Epithelial cell of esophagus (primary cell): ENCODE measurements around the gene TBRG4.

Experiments
- DNase-seq: peaks from one replicate; pipeline ENCODE4 v3.0.0; 2010; ENCODE audit warnings: low read depth
- H3K4me3 ChIP-seq: 2 replicates; pipeline ENCODE4 v1.5.1; 2011; ENCODE audit warnings: mild to moderate bottlenecking, low read length, control low read depth
- TF ChIP-seq, protein P1 (sequence below): IDR thresholded peaks from 2 replicates; pipeline ENCODE4 v1.5.1; 2011; ENCODE audit warnings: low read depth, mild to moderate bottlenecking, low read length, control low read depth, inconsistent platforms; ENCODE audit not compliant: insufficient read depth; ENCODE audit errors: missing control alignments

Gene TBRG4

DNA sequence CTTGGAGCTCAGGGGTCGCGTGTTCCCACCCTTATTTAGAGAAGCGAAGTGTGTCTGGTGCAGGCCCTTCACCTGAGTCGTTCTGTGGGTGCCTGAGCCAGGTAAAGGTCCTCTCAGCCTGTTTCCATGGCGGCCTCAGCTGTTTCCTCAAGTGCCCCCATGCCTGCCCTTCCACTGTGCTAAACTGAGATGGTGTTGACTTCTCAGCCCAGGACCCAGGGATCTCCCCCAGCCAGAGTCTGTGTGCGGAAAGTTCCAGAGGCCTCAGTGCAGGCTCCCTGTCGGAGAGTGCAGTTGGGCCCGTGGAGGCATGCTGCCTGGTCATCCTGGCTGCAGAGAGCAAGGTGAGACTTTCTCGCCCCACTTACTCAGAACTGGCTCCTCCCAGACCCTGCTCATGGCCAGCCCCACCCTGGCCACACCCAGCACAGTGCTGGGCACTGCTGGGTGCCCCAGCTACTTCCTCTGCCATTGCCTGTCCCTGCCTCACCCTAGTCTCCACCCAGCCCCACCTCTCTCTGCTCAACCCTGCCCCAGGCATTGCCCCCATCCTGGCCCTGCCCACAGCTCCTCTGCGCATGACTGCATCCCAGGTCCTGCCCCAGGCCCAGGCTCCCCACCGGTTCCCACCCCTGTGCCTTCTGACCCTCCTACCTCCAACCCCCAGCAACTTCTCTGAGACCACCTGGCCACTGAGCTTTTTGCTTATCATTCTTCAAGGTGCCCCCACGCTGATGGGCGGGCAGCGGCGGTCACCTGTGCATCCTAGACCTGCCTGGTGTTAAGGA, 43.1 kb downstream of the TBRG4 start:
- DNase-seq = no peak
- no peak overlapping the region for H3K4me3 ChIP-seq
- TF ChIP-seq, protein P1, sequence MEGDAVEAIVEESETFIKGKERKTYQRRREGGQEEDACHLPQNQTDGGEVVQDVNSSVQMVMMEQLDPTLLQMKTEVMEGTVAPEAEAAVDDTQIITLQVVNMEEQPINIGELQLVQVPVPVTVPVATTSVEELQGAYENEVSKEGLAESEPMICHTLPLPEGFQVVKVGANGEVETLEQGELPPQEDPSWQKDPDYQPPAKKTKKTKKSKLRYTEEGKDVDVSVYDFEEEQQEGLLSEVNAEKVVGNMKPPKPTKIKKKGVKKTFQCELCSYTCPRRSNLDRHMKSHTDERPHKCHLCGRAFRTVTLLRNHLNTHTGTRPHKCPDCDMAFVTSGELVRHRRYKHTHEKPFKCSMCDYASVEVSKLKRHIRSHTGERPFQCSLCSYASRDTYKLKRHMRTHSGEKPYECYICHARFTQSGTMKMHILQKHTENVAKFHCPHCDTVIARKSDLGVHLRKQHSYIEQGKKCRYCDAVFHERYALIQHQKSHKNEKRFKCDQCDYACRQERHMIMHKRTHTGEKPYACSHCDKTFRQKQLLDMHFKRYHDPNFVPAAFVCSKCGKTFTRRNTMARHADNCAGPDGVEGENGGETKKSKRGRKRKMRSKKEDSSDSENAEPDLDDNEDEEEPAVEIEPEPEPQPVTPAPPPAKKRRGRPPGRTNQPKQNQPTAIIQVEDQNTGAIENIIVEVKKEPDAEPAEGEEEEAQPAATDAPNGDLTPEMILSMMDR = no peak

DNA sequence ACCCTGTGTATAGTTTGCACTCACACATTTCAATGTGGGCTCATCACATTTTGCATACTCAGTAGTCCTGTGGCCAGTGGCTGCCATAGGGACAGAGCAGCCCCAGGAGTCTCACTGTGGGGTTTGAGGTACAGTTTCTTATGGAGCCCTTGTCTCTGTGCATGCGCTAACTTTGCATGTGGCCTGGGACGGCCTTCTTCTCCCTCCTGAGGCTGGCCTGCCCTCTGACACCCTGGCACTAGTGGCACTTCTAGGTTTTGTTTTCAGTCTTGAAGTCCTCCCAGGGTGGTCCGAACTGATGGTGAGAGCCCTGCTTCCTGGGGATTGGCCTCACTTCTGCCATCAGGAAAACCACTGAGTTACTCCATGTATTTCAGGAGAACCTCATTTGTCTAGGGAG, 43.9 kb downstream of the TBRG4 start:
- TF ChIP-seq, protein P1 = no peak
- H3K4me3 ChIP-seq = no peak overlapping the region
- no peak for DNase-seq

DNA sequence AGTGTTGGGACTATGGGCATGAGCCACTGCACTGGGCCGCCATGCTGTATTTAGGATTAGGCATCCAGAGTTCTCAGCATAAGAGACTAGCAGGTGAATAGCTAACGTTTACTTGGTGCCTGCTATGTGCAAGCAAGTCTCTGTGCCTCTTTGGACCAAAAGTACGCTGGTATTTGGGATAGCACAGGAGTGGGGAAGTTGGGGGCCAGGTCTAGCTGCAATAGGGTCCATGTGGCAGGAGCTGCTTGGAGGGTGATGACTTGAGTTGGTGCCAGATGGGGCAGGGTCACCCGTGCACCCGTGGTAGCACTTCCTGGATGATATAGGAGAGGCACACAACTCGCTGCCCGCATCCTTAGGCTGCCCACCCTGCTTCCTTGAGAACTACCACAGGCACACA, 45.1 kb downstream of the TBRG4 start:
- no peak overlapping the region for H3K4me3 ChIP-seq
- TF ChIP-seq, protein P1 = no peak
- no peak for DNase-seq

DNA sequence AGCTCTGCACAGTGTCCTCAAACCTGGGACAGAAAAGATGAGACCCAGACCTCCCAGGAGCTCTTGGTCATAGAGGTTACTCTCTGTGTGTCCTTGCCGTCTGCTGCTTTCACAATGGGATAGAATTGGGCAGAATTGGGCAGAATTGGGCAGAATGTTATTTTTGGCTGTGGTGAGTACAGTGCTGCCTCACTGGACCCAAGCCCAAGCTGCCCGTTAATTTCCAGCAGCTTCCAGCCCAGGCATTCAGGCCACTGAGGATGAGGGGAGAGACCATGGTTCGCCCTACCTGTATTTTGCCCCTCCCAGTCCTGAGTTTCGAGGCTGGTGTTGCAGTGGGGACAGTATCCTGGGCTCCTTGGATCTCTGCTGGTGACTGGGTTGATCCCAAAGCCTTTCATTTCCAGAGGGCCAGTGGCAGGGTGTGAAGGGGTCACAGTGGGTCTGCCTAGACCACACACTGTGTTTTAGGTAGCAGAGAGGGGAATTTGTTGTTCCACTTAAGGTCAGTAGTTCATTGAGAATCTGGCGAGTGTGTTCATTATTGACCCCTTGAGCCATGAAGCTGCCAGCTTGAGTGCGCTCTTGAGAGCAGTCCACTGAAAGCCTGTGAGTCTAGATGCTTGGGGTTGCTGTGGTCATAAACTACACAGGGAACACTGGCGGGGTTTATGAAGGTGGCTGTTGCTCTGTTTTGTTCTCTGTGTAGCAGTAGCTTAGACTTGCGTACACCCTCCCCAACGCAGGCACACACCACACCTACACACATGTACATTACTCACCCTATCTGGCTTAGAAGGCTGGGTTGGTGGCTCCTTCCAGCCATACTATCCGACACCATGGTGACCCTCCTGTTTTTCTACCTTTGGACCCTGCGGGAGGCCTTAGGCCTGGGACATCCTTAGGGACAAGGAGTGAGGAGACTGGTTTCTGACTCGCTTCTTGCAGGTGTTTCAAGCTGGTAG, 46.2 kb downstream of the TBRG4 start:
- TF ChIP-seq, protein P1 = no peak
- no peak for DNase-seq

DNA sequence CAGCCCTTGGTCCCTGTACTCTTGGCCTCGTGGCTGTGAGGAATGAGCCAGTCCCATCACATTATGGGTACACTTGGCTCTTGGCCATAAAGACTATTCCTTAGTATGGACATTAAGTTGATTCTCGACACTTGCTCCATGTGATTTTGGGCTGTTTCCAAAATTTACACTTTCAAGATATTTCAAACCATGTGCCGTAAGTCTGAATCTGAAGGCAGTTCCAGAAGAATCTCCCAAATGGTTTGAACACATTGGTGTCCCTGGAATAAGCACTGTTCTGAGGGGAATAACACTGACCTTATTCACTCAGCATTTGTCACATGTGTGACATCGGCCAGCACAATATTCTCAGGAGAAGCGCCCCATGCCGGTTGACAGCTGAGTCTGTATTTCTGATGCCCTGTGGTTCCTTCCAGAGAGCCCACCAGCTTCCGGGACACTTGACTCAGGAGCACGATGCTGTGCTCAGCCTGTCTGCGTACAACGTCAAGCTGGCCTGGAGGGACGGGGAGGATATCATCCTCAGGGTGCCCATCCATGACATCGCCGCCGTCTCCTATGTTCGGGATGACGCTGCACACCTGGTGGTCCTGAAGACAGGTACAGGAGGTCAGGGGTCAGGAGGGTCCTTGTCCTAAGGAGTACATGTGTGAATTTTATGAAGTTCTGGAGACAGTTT, 47.3 kb downstream of the TBRG4 start:
- H3K4me3 ChIP-seq = no peak overlapping the region
- TF ChIP-seq, protein P1 = no peak
- no peak for DNase-seq

More for the DNA sequence above, 46.2 kb downstream of the TBRG4 start:
- no peak overlapping the region for H3K4me3 ChIP-seq

DNA sequence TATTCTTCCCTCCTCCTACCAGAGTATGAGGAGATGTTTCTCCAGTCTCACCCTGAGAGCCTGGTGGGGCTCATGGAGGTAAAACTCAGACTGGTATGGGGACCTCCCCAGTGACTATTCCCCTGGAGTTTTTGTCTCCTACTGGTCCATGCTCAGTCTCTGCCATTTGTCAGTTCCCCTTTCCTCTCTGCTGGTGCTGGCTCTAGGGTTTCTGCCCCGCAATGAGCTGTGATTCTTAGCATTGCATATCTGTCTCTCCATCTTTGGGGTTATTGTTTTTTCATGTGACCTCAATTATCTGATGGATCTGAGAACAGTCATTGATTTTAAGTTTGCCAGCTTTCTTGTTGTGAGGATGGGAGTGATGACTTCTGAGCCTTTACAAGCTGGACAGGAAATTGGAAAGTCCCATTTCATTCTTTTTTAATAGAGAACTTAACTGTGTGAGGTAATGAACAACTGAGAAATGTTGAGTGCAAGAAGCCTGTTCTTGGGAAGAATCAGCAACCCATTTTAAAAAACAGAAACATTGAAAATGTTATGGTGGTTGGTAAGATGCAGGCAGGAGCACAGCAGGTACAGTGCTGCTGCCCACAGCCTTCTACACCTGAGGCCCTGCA, 49.6 kb downstream of the TBRG4 start:
- no peak for DNase-seq
- TF ChIP-seq, protein P1 = no peak
- H3K4me3 ChIP-seq = no peak overlapping the region
